GM21447 (cell line): ENCODE data around the gene OR14I1.

Experiments
- ATAC-seq: cut with Tn5 transposase; IDR thresholded peaks from one replicate; pipeline ENCODE4 v1.9.1; 2021; ENCODE audit not compliant: unreplicated experiment

OR14I1 gene

DNA sequence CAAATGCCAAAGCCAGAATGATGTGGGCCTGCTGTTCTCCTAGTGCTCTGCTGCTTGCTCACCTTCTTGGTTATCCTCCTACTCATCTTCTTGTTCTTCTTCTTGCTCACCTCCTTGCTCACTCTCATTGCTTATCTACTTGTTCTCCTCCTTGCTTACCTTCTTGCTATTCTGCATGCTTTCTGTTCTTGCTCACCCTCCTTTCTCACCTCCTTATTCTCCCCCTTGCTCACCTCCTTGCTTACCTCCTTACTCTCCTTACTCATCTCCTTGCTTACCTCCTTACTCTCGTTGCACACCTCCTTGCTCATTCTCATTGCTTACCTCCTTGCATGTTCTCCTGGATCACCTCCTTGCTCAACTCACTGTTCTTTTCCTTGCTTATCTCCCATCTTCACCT is at the start of gene OR14I1:
Gene OR14I1, minus strand, starts transcription at position 53 of the 400 bp plus-strand sequence.
- ATAC-seq: no peak

DNA sequence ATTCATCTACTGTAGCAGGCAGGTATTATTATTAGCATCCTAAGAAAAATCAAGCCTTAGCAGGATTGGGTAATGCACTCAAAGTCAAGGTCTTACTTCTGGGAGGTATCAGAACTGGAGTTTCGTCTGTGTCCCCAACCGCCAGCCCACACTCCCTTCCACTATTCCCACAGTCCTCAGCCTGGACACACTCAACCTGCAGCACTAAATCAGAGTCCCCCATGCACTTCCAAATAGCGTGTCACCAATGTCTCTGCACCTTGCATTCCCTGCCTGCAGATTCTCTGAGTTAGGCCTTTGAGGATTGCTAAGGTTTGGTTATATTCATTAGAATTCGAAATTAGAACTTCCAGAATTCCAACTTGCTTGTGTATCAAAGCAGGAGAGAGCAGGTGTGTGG is 49.1 kb upstream of the OR14I1 start:
- ATAC-seq: no peak

DNA sequence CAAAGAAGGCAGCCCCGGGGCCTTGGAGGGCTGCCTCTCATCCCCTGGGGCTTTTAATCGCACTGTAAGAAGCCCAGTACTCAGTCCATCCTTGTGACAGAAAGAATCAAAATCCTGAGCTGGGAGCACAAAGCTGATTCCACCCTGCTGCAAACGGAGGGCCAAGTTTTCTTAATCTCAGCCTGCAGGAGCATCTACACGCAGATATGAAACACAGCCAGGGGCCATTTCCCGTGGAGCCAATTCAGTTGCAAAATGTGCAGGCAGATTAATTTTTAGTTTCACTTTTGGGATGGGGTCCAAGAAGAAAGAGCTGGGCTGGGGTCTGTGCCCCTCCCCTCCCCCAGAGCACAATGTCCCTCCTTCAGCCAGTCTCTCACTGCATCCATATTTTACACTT is 48.6 kb upstream of the OR14I1 start:
- no peak for ATAC-seq

DNA sequence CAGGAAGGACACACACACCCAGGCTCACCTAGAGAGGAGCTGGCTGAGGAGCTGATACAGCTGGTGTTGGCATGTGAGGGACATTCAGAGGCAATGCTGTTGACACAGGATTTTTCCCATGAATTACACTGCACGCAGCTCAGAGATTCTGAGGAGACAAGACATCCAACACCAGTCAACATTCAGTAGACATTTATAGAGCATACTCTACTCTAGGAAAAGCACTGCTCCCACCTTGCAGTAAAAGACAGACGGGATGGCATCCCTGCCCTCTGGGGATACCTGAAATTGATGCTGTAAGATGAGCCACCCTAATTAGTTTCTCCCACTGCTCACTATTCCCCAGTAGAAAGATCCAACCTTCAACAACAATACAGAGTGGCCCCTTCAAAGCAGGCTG is 47.9 kb upstream of the OR14I1 start:
- ATAC-seq: no peak

DNA sequence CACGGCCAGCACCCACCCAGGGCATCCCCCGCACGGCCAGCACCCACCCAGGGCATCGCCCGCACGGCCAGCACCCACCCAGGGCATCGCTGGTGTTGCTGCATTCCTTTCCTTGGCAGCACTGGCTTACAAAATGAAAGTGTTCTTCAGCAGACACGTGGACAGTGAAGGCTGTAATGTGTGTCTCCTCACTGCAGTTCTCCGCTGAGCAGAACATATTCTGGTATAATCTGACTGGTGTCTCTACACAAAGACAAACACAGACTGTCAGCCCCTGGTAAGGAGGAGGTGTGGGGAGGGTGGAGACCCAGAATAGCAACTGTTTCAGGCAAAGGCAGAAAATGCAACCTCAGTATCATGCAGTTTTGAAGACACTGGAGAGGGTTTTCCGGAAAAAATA is 45.6 kb upstream of the OR14I1 start:
- no peak for ATAC-seq

DNA sequence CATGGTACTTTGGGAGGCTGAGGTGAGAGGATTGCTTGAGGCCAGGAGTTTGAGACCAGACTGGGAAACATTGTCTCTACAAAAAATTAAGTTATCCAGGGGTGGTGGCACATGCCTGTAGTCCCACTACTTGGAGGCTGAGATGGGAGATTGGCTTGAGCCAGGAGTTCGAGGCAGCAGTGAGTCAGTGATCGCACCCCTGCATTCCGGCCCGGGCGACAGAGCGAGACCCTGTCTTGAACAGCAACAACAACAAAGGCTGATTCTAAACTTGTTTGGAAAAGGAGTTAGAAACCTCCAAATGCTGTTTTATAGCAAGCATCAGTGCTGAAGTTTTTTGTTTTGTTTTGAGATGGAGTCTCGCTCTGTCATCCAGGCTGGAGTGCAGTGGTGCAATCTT is 38.3 kb upstream of the OR14I1 start:
- no peak for ATAC-seq

DNA sequence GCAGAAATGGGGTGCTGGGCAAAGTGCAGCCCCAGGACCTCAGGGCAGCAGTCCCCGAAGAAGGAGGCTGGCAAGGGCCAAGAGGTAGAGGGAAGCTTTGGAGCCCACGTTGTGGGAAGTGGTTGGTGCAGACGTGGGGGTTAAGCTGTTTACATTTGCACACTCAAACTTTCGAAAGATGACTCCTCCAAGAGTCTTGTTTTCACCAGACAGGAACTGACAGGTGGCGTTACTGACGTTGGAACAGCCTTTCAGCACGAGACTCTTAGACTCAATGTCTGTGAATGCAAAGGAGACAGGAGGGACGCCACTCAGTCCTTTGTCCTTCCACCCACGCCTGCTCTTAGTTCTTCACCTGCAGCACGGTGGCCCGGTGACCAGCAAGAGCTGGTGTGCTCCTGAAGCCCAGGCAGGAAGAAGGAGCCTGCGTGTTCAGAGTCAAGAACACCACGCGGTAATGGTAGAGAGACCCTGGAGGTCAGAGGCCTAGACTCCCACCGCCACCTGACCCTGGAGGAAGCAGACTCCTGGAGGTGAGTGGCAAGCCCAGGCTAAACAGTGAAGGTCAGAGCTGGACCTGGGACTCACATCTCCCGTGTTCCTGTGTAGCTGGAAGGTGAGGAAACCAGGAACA is 37.1 kb upstream of the OR14I1 start:
- ATAC-seq: no peak

DNA sequence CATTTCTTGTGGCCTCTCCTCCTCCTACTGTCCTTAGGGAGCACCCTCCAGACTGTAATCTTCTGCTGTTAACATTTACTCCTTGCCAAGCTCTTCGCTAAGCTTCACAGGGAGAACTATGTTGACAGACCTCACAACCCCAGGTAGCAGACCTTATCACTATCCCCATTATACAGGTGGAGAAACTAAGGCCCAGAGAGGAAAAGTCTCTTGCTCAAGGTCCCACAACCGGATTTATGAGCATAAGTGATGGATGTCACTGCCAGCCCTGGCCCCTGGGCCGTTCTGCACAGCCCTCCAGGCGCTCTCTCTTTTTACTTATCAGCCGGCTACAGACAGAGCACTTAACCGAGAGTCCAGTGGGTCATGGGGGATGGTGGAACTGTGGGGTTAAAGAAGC is 34.9 kb upstream of the OR14I1 start:
- ATAC-seq: no peak

DNA sequence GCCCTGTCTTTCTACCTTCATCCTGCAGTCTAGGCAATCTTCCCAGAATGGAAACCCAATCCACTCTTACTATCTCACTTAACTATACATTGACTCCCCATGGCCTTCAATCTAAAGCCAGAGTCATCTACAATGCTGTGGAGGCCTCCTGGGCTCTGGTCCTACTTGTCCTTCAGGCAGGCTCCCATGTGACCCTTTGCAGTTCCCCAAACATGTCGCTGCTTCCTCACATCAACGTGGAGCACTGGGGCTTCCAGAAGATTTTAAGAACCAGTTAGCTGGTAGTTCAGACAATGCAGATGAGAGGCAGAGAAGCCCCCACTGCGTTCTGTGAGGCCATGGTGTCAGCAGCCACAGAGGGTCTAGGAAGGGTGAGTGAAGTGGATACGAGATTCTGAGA is 34.4 kb upstream of the OR14I1 start:
- no peak for ATAC-seq

DNA sequence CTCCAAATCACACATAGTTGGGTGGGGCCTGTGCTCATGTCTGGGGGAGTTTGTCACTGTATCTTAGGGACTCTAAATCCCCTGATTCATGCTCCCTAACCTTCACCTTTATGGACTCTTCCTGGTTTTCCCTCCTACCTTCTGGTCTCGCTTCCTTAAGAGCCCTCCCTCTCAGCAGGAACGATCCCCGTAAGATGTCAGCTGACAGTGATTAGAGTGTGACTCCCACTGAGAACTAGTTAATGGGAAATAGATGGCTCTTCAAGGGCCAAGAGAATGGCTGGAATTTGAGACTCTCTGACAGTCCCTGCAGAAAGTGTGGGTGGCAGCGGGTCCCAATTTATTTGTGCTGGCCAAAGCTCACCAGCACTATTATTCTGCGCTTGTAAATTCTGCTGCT is 31.0 kb upstream of the OR14I1 start:
- no peak for ATAC-seq

DNA sequence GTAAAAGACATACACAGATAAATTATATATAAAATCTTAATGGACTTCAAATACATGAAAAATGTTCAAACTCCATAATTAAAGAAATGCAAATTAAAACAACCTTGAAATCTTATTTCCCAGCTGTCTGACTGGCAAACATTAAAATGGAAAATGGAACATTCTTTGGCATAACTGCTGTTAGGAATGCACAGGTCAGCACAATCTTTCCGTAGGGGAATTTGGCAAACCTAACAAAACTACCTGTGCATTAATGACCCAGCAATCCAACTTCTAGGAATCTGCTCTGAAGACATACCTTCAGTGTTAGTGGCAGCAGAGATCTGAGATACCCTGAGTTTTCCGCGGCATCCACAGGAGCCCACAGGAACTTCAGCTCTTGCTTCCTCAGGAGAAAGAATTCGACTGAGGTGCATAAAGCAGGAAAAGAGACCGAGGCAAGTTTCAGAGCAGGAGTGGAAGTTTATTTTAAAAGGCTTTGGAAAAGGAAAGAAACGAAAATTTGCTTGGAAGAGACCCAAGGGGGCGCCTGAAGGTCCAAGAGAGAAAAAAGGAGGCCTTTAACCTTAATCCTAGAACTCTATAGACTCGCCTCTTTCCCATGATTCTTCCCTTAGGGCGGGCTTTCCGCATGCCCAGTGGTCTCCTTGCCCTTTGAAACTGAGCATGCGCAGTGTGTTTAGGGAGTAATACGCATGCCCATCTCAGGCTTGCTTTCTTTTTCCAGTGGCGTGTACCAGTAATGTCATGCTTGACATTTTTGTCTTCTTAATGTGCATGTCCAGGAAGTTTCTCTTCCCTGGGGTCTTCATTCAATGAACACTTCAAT is 28.2 kb upstream of the OR14I1 start:
- no peak for ATAC-seq

DNA sequence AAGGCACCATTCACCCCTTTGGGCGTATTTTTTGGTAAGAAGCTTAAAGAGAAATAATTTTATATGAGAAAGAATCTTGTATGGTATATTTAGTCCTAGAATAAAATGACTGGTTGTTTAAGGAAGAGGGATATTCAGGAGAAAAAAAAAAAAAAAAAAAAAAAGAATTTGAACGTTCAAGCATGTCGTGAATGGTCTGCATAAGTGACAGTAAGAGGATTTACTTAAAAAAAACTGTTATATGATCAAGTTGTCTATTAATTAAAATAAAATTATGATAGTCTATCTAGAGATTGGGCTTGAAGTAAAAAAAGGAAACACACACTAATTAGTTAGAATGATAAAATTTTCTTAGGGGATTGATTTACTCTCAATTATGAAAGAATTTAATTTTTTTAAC is 11.7 kb upstream of the OR14I1 start:
- no peak for ATAC-seq

DNA sequence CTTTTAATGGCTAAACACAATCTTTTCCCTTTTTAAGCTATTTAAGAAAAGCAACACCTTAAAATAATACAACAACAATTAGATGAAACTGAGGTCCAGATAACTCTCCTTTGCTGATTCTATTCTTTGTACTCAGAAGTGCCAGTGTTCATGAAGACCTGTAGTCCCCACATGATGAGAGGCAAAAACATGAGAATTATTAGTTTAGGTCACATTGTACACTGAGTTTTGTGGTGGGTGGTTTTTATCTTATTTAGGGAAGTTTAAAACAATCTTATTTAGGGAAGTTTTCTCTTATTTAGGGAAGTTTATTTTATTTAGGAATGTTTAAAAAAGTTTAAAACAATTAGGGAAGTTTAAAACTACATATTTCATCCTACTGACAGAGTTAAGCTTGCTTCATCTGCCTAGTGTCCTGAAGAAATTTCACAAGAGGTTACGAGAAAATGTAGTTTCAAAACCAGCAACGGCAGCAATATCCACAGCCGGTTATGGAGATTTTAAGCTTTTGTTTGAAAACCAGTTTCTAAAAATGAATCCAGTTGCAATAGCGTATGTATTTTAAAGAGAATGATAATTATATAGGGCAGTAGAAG is 7.8 kb upstream of the OR14I1 start:
- ATAC-seq: no peak

DNA sequence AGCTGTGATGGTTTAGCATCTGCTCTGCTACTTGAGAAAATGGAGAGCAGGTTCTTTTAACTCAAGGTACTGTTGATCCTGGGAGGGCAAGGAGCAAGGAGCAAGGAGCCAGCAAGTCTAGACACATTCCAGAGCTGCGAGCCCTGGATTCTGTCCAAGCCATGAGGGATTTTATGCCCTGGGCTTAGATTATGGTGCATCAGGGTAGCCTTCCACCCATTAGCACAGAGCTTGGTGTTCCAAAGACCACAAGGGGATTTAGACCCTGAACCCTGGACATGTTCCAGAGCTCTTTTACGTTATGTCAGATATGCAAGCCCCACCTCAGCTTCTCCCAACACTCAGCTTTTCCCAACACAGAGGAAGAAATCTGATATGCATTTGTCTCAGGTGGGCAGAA is 2.0 kb upstream of the OR14I1 start:
- no peak for ATAC-seq

DNA sequence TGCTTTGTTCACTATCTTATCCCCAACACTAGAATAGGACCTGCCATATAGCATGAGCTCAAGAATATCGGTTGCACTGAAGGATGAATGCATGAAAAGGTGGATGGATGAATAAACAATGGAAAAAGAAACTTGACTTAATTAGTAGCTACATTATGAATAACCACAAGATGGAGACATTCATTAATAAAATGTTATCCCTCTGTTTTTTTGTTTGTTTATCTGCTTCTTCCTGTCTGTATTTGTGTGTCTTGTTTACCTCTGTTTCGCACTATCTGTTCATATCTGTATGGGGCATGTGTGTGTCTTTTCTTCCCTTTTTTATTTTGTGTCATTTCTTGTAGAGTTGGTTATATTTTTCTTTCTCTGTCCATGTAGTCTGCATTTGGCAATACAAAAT is 1.1 kb upstream of the OR14I1 start:
- ATAC-seq: no peak

DNA sequence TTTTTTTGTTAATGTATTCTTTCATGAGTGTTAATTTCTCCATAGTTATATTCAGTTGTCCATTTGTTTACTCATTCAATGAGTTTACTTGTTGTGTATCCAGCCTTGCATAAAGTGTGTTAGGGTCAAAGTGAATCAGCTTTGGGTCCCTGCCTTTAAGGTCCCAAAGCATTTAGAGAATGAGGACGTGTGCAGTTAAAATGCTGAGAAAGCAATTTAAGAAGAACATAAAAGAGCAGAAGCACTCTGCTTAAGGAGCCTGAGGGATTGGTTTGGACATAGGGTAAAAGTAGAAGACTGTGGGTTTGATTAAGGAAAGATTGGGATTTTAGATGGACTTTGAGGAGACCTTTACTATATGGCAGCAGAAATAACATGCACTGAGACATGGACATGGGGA is 3.5 kb downstream of the OR14I1 start:
- ATAC-seq: no peak

DNA sequence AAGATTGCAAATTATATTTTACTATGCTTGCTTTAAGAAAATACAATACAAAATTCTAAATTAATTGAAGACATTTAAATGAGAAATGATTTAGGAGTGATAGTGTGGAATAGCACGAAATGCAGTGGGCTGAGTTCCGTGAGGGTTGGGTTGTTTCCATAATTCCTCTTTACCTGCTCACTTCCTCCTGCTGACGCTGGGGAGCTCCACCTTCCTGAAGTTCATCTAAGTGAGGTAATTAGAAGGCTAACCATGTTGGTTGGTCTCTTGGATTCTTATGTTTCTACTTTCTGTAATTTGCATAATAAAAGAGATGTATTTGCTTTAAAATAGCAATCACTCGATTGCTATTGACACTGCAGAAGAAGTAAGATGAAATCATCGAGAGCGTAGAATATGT is 4.7 kb downstream of the OR14I1 start:
- ATAC-seq: no peak

DNA sequence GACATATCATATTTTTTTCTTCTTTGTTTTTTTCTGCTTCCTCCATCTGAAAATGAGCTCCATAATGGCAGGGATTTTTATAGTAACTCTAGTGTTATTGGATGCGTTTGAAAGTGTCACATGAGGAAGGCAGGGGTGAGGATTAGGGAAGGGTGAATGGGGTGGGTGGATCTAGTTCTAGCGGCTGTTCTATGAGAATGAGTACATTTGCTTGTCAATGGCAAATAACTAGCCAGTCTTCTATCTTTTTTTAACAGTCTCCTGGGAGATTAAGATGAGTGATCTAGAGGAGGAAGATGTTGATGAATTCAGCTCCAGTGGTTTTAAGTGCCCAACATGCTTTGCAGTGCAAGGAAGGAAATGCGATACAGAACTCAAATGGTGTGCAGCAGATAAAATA is 5.8 kb downstream of the OR14I1 start:
- ATAC-seq: no peak

DNA sequence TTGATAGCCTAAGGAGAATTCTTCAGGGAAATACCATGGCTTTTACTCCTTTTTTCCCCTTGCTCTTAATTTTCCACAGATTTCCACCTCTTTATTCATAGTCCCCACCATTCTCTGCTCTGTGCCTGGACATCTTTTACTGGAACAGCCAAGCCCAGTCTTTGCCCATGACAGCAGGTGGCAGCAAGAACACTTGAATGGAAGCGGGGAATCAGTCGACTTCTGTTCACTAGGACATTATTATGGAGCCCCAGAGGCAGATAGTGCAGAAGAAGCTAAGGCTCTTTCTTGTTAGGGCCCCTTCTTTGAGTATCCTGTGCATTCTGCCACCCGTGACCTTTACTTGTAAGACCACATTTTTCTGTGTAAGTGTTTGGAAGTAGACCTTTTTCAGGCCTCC is 6.3 kb downstream of the OR14I1 start:
- no peak for ATAC-seq

DNA sequence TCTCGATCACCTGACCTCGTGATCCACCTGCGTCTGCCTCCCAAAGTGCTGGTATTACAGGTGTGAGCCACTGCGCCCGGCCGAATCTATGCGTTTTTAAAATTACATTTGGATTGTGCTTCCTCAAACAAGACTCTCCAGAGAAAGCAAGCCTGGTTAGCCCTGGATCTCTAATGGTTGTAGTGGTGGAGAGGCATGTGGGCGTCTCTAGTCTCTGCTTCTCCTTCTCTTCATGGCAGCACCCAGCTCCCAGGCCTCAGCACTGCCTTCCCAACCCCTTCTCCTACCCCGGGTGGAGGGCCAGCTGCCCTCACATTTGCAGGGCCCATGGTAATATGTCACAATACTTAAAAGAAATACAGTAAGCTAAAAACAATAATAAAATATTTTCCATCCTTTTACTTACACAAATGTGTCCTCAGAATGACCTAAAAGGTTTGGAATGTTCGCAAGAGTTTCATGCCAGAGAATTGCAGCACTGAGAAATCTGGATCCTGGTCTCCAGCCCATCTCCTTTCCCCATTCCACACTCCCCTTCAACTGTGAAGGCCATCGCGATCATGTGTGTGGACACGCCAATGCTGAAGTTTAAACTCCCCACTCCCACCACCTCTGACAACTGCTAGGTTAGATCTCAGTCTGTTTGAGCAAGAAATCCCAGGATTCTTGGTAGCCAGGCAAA is 7.0 kb downstream of the OR14I1 start:
- no peak for ATAC-seq

DNA sequence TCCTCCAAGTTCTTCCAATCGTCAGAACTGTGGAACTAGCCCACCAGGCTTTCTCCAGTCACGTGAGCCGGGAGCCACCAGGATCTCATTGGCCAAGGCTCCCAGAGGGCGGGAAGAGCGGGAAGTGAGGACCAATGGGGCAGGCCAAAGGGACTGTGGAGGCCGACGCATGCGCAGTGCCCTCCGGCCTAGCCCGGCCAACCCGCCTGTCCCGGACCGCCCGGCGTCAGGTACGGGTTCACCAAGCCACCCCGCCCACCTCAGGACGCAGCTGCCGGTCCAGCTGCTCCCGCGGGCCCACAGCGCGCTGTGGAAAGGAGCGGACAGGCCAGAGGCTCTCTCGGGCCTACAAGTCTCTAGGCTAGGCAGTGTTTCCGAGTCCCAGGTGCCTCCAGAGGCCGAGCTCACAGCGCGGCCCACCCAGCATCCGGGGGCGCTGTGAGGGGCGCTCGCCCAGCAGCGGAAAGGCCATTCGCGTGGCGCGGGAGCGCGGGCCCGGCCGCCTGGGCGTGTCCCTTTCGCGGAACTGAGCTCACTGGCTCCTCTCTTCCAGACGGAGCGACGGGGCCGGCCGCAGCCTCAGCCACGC is 10.9 kb downstream of the OR14I1 start:
- ATAC-seq: no peak
